Testis (tissue), 2 donors: ENCODE results near the gene TRIP12.

Experiments
- POLR2A ChIP-seq: fragments of 450-650 bp; IDR thresholded peaks from one replicate; pipeline ENCODE4 v1.6.1; 2017; ENCODE audit warnings: antibody characterized with exemption, mild to moderate bottlenecking, moderate library complexity
- TF ChIP-seq, protein P1 (sequence below), 3 experiments: fragments of 450-650 bp in 2 of 3; fragments of 200-600 bp in 1 of 3; sonication (generic) in 1 of 3; IDR thresholded peaks; one replicate each; pipeline ENCODE4 v1.5.1; 2016 to 2019; ENCODE audit warnings: antibody characterized with exemption in 3 of 3, mild to moderate bottlenecking in 2 of 3, moderate library complexity in 1 of 3

DNA sequence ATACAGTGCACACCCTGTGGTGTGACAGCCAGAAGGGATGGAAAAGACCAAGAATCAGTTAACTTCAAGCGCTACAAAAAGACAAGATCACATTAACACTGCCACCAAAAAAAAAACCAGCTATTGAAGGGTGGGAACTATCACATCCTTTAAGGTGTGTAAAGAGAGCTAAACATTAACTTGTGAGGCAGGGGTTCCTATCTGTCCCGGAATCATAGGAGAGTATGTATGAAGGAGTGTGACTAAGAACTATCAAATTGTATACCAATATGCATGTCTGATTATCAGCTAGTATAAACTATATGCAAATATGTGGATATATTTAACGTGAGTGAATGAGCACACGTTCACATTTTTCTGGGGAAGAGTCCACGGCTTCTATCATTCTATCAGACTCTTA lies 119.0 kb downstream of the TRIP12 start:
- TF ChIP-seq, protein P1, sequence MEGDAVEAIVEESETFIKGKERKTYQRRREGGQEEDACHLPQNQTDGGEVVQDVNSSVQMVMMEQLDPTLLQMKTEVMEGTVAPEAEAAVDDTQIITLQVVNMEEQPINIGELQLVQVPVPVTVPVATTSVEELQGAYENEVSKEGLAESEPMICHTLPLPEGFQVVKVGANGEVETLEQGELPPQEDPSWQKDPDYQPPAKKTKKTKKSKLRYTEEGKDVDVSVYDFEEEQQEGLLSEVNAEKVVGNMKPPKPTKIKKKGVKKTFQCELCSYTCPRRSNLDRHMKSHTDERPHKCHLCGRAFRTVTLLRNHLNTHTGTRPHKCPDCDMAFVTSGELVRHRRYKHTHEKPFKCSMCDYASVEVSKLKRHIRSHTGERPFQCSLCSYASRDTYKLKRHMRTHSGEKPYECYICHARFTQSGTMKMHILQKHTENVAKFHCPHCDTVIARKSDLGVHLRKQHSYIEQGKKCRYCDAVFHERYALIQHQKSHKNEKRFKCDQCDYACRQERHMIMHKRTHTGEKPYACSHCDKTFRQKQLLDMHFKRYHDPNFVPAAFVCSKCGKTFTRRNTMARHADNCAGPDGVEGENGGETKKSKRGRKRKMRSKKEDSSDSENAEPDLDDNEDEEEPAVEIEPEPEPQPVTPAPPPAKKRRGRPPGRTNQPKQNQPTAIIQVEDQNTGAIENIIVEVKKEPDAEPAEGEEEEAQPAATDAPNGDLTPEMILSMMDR (IDR thresholded peaks at IDR 0.05) = no peak
- TF ChIP-seq POLR2A = no peak
